SH-SY5Y (cell line): ENCODE results near the gene STAT4.

Source experiments
- GATA2 ChIP-seq: IDR thresholded peaks from 2 replicates; pipeline ENCODE4 v1.6.1; 2011; ENCODE audit warnings: mild to moderate bottlenecking, low read depth, low read length
- GATA3 ChIP-seq: IDR thresholded peaks from 2 replicates; pipeline ENCODE4 v1.6.1; 2011; ENCODE audit warnings: low read depth, mild to moderate bottlenecking, low read length, moderate library complexity

DNA sequence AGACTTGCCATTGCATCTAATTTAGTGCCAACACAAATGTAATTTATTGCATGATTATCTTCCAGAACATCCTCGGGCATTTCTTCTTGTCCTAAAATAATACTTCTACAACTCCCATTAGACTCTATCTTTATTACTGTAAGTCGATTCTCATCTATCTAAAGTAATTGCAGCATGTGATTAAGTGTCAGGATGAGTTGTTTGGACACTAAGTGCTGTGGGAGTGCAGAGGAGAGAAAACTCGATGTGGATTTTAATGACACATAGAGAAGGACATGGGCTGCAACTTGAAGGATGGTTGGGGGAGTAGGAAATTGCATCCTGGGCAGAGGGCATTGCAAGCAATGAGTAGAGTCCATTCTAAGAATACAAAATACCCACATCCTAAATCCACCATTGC, 33.5 kb downstream of the STAT4 start:
- TF ChIP-seq GATA3 (no peak), GATA2 (no peak)
